Liver (tissue), 9 donors: ENCODE measurements around the gene KCNN1. TPM values are rescaled to one million over a fixed set of nuclear protein-coding genes. Genes with fewer than 3 reads are reported as not detected.

ENCODE experiments used
- DNase-seq: peaks from one replicate; pipeline ENCODE4 v3.0.0-alpha.2; 2017; ENCODE audit warnings: low spot score
- H3K27ac ChIP-seq, 2 donors: one replicate each; pipeline ENCODE4 v1.7.0; 2013; ENCODE audit warnings: inconsistent platforms in 2 of 2, low read length in 2 of 2, control low read depth in 1 of 2, low read depth in 1 of 2, mild to moderate bottlenecking in 1 of 2
- H3K27me3 ChIP-seq, 4 donors: one replicate each; pipeline versions ENCODE4 v1.6.1 to v1.7.0; 2013; ENCODE audit warnings: low read length in 3 of 4, inconsistent platforms in 1 of 4, mild to moderate bottlenecking in 1 of 4, moderate library complexity in 1 of 4; ENCODE audit not compliant: control insufficient read depth in 4 of 4, insufficient read depth in 4 of 4
- H3K36me3 ChIP-seq, 4 donors: one replicate each; pipeline versions ENCODE4 v1.6.1 to v1.7.0; 2013; ENCODE audit warnings: low read length in 3 of 4, mild to moderate bottlenecking in 3 of 4, low read depth in 1 of 4, moderate library complexity in 1 of 4; ENCODE audit not compliant: control insufficient read depth in 4 of 4, insufficient read depth in 3 of 4
- H3K4me1 ChIP-seq, 4 donors: one replicate each; pipeline versions ENCODE4 v1.6.1 to v1.7.0; 2013; ENCODE audit warnings: low read length in 3 of 4, mild to moderate bottlenecking in 3 of 4, moderate library complexity in 1 of 4; ENCODE audit not compliant: control insufficient read depth in 4 of 4, insufficient read depth in 4 of 4
- H3K4me3 ChIP-seq, 3 donors: one replicate each; pipeline versions ENCODE4 v1.6.1 to v1.7.0; 2013; ENCODE audit warnings: low read length in 3 of 3, control low read depth in 1 of 3, low read depth in 1 of 3, mild to moderate bottlenecking in 1 of 3
- H3K9ac ChIP-seq, 2 donors: one replicate each; pipeline ENCODE4 v1.7.0; 2013; ENCODE audit warnings: low read length in 2 of 2, mild to moderate bottlenecking in 2 of 2, moderate library complexity in 2 of 2, control low read depth in 1 of 2, low read depth in 1 of 2
- H3K9me3 ChIP-seq, 4 donors: one replicate each; pipeline versions ENCODE4 v1.6.1 to v1.7.0; 2013; ENCODE audit warnings: low read length in 3 of 4; ENCODE audit not compliant: control insufficient read depth in 4 of 4
- ATF3 ChIP-seq: IDR thresholded peaks from 2 replicates; pipeline ENCODE4 v1.6.1; 2016; ENCODE audit warnings: antibody characterized with exemption
- EGR1 ChIP-seq, 2 donors: IDR thresholded peaks; 2 replicates each; pipeline ENCODE4 v1.6.1; 2016 to 2018; ENCODE audit warnings: antibody characterized with exemption in 2 of 2, low read depth in 2 of 2
- FOXA1 ChIP-seq: IDR thresholded peaks from 2 replicates; pipeline ENCODE4 v1.6.1; 2016; ENCODE audit warnings: antibody characterized with exemption
- FOXA2 ChIP-seq: IDR thresholded peaks from 2 replicates; pipeline ENCODE4 v1.6.1; 2016; ENCODE audit warnings: antibody characterized with exemption
- GABPA ChIP-seq, 2 donors: IDR thresholded peaks in 1 of 2; conservative IDR thresholded peaks in 1 of 2; 2 replicates each; pipeline ENCODE4 v1.6.1; 2016; ENCODE audit warnings: antibody characterized with exemption in 2 of 2, mild to moderate bottlenecking in 1 of 2, moderate library complexity in 1 of 2
- HNF4A ChIP-seq, 2 donors: conservative IDR thresholded peaks; 2 replicates each; pipeline ENCODE4 v1.6.1; 2016; ENCODE audit warnings: antibody characterized with exemption in 2 of 2, mild to moderate bottlenecking in 2 of 2
- HNF4G ChIP-seq: IDR thresholded peaks from 2 replicates; pipeline ENCODE4 v1.6.1; 2016; ENCODE audit warnings: antibody characterized with exemption
- JUND ChIP-seq, 2 donors: IDR thresholded peaks; 2 replicates each; pipeline ENCODE4 v1.6.1; 2016; ENCODE audit warnings: antibody characterized with exemption in 2 of 2
- NR2F2 ChIP-seq: IDR thresholded peaks from 2 replicates; pipeline ENCODE4 v1.6.1; 2016; ENCODE audit warnings: antibody characterized with exemption
- RAD21 ChIP-seq, 2 donors: IDR thresholded peaks; 2 replicates each; pipeline ENCODE4 v1.6.1; 2016; ENCODE audit warnings: antibody characterized with exemption in 2 of 2, mild to moderate bottlenecking in 2 of 2
- RXRA ChIP-seq, 2 donors: IDR thresholded peaks; 2 replicates each; pipeline ENCODE4 v1.6.1; 2017 to 2018; ENCODE audit warnings: antibody characterized with exemption in 2 of 2, mild to moderate bottlenecking in 1 of 2
- SP1 ChIP-seq: IDR thresholded peaks from 2 replicates; pipeline ENCODE4 v1.6.1; 2018; ENCODE audit warnings: antibody characterized with exemption, mild to moderate bottlenecking
- TAF1 ChIP-seq: conservative IDR thresholded peaks from 2 replicates; pipeline ENCODE4 v1.6.1; 2016; ENCODE audit warnings: antibody characterized with exemption, mild to moderate bottlenecking
- ZBTB33 ChIP-seq: IDR thresholded peaks from 2 replicates; pipeline ENCODE4 v1.6.1; 2016; ENCODE audit warnings: antibody characterized with exemption
- WGBS: extraction: QIAGEN DNeasy Blood & Tissue Kit; methylation state at CpG from one replicate; pipeline ENCODE4 v1.1.7; 2013; 5-methylcytosine and 5-hydroxymethylcytosine counted together
- polyA plus RNA-seq, 2 donors: library from polyadenylated mRNA; stranded (reverse) in 1 of 2; unstranded in 1 of 2; fragments of 200-250 nt in 1 of 2; fragments of >200 nt in 1 of 2; fragmentation: Nextera tagmentation in 1 of 2; extraction: Ambion mirVana in 1 of 2; gene quantifications; one replicate each; pipeline versions ENCODE4 v1.2.1 to v1.2.3, GENCODE V29; 2013 to 2015
- total RNA-seq, 2 donors: library from RNA; depleted of rRNA; stranded (reverse); fragments of >200 nt; gene quantifications; one replicate each; pipeline ENCODE4 v1.2.3, GENCODE V29; 2014
- TF ChIP-seq, protein P1 (sequence below): IDR thresholded peaks from 2 replicates; pipeline ENCODE4 v1.6.1; 2016; ENCODE audit warnings: antibody characterized with exemption, mild to moderate bottlenecking
- TF ChIP-seq, protein P2 (sequence below): fragments of 150-350 bp; IDR thresholded peaks from 2 replicates; pipeline ENCODE4 v1.5.1; 2017; ENCODE audit warnings: improper control_type of control experiment, low read depth, low read length; ENCODE audit not compliant: missing input control
- donor health status: healthy.
- donor health status: healthy.
- donor health status: healthy.
- donor health status: healthy.
- donor health status: healthy.

KCNN1 gene
- total and polyA plus RNA-seq, 4 donors = 0.05 to 0.08 (median 0.05) TPM; not detected in 1

DNA sequence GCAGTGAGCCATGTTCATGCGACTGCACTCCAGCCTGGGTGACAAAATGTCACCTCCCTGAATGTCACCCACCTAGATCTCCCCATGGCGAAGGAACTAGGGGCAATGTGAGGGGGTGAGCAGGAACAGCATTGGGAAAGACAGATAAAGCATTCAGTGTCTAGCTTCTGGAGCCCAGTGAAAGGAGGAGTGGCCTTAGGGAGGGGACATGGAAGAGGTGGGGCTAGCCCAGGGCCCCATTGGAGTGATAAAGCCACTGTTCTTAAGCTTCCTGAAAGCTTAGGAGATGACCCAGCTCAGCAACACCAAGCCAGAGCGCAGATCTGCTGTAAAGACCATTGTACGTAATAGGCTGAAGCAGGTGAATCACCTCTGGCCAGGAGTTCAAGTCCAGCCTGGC is 13.0 kb upstream of the KCNN1 start:
- H3K27me3 ChIP-seq = peaks cover 0 to 20% (median 7%) of the 10 kb centered on the region in 4 donors
- 66% methylated on average over 4 of the region's 4 CpGs for WGBS
- H3K9ac ChIP-seq = no peak overlapping the region
- H3K9me3 ChIP-seq = no peaks in the 10 kb centered on the region
- no peak overlapping the region for H3K27ac ChIP-seq
- no peak overlapping the region for H3K4me3 ChIP-seq
- DNase-seq = peak; percentile 54
- H3K4me1 ChIP-seq = peaks cover 4 to 35% (median 9%) of the 10 kb centered on the region in 4 donors
- TF ChIP-seq, protein P1, sequence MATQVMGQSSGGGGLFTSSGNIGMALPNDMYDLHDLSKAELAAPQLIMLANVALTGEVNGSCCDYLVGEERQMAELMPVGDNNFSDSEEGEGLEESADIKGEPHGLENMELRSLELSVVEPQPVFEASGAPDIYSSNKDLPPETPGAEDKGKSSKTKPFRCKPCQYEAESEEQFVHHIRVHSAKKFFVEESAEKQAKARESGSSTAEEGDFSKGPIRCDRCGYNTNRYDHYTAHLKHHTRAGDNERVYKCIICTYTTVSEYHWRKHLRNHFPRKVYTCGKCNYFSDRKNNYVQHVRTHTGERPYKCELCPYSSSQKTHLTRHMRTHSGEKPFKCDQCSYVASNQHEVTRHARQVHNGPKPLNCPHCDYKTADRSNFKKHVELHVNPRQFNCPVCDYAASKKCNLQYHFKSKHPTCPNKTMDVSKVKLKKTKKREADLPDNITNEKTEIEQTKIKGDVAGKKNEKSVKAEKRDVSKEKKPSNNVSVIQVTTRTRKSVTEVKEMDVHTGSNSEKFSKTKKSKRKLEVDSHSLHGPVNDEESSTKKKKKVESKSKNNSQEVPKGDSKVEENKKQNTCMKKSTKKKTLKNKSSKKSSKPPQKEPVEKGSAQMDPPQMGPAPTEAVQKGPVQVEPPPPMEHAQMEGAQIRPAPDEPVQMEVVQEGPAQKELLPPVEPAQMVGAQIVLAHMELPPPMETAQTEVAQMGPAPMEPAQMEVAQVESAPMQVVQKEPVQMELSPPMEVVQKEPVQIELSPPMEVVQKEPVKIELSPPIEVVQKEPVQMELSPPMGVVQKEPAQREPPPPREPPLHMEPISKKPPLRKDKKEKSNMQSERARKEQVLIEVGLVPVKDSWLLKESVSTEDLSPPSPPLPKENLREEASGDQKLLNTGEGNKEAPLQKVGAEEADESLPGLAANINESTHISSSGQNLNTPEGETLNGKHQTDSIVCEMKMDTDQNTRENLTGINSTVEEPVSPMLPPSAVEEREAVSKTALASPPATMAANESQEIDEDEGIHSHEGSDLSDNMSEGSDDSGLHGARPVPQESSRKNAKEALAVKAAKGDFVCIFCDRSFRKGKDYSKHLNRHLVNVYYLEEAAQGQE = no peak
- TF ChIP-seq ATF3 (no peak), RAD21 (IDR thresholded peaks at IDR 0.05) (no peak), GABPA (IDR thresholded peaks at IDR 0.05 in 1 of 2, conservative IDR thresholded peaks at IDR 0.05 in 1 of 2) (no peak), FOXA2 (no peak), TAF1 (no peak), HNF4G (no peak), SP1 (no peak), EGR1 (IDR thresholded peaks at IDR 0.05; ENCODE audit: low read depth in 2 of 2) (no peak), JUND (IDR thresholded peaks at IDR 0.05) (no peak), ZBTB33 (no peak), FOXA1 (no peak)
- TF ChIP-seq, protein P2, sequence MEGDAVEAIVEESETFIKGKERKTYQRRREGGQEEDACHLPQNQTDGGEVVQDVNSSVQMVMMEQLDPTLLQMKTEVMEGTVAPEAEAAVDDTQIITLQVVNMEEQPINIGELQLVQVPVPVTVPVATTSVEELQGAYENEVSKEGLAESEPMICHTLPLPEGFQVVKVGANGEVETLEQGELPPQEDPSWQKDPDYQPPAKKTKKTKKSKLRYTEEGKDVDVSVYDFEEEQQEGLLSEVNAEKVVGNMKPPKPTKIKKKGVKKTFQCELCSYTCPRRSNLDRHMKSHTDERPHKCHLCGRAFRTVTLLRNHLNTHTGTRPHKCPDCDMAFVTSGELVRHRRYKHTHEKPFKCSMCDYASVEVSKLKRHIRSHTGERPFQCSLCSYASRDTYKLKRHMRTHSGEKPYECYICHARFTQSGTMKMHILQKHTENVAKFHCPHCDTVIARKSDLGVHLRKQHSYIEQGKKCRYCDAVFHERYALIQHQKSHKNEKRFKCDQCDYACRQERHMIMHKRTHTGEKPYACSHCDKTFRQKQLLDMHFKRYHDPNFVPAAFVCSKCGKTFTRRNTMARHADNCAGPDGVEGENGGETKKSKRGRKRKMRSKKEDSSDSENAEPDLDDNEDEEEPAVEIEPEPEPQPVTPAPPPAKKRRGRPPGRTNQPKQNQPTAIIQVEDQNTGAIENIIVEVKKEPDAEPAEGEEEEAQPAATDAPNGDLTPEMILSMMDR = no peak
- no peaks in the 10 kb centered on the region for H3K36me3 ChIP-seq

DNA sequence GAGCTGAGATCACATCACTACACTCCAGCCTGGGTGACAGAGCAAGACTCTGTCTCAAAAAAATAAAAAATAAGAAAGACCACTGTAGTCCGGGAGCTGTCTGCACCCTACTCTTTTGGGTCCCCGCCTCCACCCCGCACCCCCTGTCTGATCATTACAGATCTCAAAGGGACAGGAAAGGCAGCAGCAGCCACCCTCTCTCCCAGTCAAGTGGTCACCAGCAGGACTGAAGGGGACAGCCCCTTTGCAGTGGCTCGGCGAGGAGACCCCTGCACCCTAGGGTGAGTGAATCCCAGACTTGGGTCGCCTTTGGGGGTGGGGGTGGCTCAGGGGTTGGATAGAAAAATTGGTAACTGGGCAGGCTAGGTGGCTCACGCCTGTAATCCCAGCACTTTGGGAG is 12.5 kb upstream of the KCNN1 start:
- TF ChIP-seq NR2F2 (no peak), RXRA (IDR thresholded peaks at IDR 0.05) (no peak), HNF4A (conservative IDR thresholded peaks at IDR 0.05) (no peak)
- TF ChIP-seq, protein P2 = no peak
- H3K27me3 ChIP-seq = peaks cover 0 to 20% (median 7%) of the 10 kb centered on the region in 4 donors
- no peak overlapping the region for H3K27ac ChIP-seq
- DNase-seq = no peak
- 75% methylated on average over 7 of the region's 7 CpGs for WGBS
- peaks cover 0 to 32% (median 8%) of the 10 kb centered on the region in 4 donors for H3K4me1 ChIP-seq
- H3K4me3 ChIP-seq = no peak overlapping the region
- no peaks in the 10 kb centered on the region for H3K9me3 ChIP-seq
- no peaks in the 10 kb centered on the region for H3K36me3 ChIP-seq
- H3K9ac ChIP-seq = no peak overlapping the region
